Tibial artery (tissue), 4 donors: ENCODE results near the gene CFAP68.

ENCODE experiments used
- DNase-seq, 2 donors: peaks; one replicate each; pipeline ENCODE4 v3.0.0-alpha.2; 2019
- H3K27ac ChIP-seq, 2 donors: fragments of 200-600 bp; sonication (generic) in 1 of 2; 1 replicate in 1 of 2; 2 replicates in 1 of 2; pipeline ENCODE4 v1.5.1; 2018 to 2019; ENCODE audit warnings: mild to moderate bottlenecking in 1 of 2
- H3K27me3 ChIP-seq, 2 donors: fragments of 200-600 bp; sonication (generic) in 1 of 2; one replicate each; pipeline versions ENCODE4 v1.5.1 to v1.6.0; 2016 to 2019
- H3K36me3 ChIP-seq, 3 donors: fragments of 200-600 bp; sonication (generic) in 2 of 3; one replicate each; pipeline ENCODE4 v1.5.1; 2016 to 2019; ENCODE audit warnings: mild to moderate bottlenecking in 2 of 3
- H3K4me1 ChIP-seq, 4 donors: fragments of 200-600 bp; sonication (generic) in 2 of 4; 1 replicate in 3 of 4; 2 replicates in 1 of 4; pipeline ENCODE4 v1.5.1; 2016 to 2019
- H3K4me3 ChIP-seq, 2 donors: fragments of 200-600 bp; sonication (generic) in 1 of 2; 1 replicate in 1 of 2; 2 replicates in 1 of 2; pipeline ENCODE4 v1.5.1; 2018 to 2019; ENCODE audit warnings: mild to moderate bottlenecking in 2 of 2
- H3K9me3 ChIP-seq, 3 donors: fragments of 200-600 bp; sonication (generic) in 1 of 3; one replicate each; pipeline ENCODE4 v1.5.1; 2016 to 2019
- CTCF ChIP-seq, 2 experiments: fragments of 200-600 bp in 1 of 2; fragments of 450-650 bp in 1 of 2; IDR thresholded peaks; one replicate each; pipeline ENCODE4 v1.5.1; 2017 to 2019; ENCODE audit warnings: antibody characterized with exemption in 2 of 2, mild to moderate bottlenecking in 1 of 2, moderate library complexity in 1 of 2
- intact Hi-C: fragments of 100-400 bp; cut with DNase I; formaldehyde crosslinking; loops from one replicate; pipeline ENCODE4 v1.15.0; 2023; ENCODE audit warnings: low total_unique reads

CFAP68 gene

GRCh38 chr11:111836721-111837120, 42.6 kb upstream of the CFAP68 start:
- intact Hi-C loops = no loop called here
- H3K9me3 ChIP-seq = no peaks in the 10 kb centered on the region
- no peak overlapping the region for H3K4me3 ChIP-seq
- TF ChIP-seq CTCF (IDR thresholded peaks at IDR 0.05) = no peak
- no peak for DNase-seq
- peaks cover 0 to 9% (median 0%) of the 10 kb centered on the region in 4 donors for H3K4me1 ChIP-seq
- H3K27ac ChIP-seq = no peak overlapping the region
- H3K36me3 ChIP-seq = peaks cover 21 to 53% (median 45%) of the 10 kb centered on the region in 3 donors
- H3K27me3 ChIP-seq = no peaks in the 10 kb centered on the region

GRCh38 chr11:111837366-111837891, 41.9 kb upstream of the CFAP68 start:
- Histone ChIP-seq H3K9me3 (no peaks in the 10 kb centered on the region), H3K36me3 (peaks cover 21 to 53% (median 40%) of the 10 kb centered on the region in 3 donors), H3K27ac (no peak overlapping the region), H3K4me3 (no peak overlapping the region), H3K27me3 (no peaks in the 10 kb centered on the region), H3K4me1 (peaks cover 0 to 11% (median 0%) of the 10 kb centered on the region in 4 donors)
- no peak for DNase-seq
- no peak for TF ChIP-seq CTCF (IDR thresholded peaks at IDR 0.05)
- intact Hi-C loops = no loop called here

GRCh38 chr11:111838054-111838453, 41.3 kb upstream of the CFAP68 start:
- intact Hi-C loops = no loop called here
- H3K4me3 ChIP-seq = no peak overlapping the region
- no peak for DNase-seq
- no peaks in the 10 kb centered on the region for H3K9me3 ChIP-seq
- no peaks in the 10 kb centered on the region for H3K27me3 ChIP-seq
- peaks cover 21 to 53% (median 41%) of the 10 kb centered on the region in 3 donors for H3K36me3 ChIP-seq
- no peak overlapping the region for H3K27ac ChIP-seq
- peaks cover 0 to 11% (median 0%) of the 10 kb centered on the region in 4 donors for H3K4me1 ChIP-seq
- TF ChIP-seq CTCF (IDR thresholded peaks at IDR 0.05) = no peak

GRCh38 chr11:111840143-111840542, 39.2 kb upstream of the CFAP68 start:
- TF ChIP-seq CTCF (IDR thresholded peaks at IDR 0.05) = no peak
- peaks cover 31 to 56% (median 43%) of the 10 kb centered on the region in 3 donors for H3K36me3 ChIP-seq
- H3K27ac ChIP-seq = no peak overlapping the region

GRCh38 chr11:111841370-111842053, 37.8 kb upstream of the CFAP68 start:
- Histone ChIP-seq H3K36me3 (peaks cover 30 to 54% (median 36%) of the 10 kb centered on the region in 3 donors), H3K27ac (peak overlapping the region in 1 of 2 donors; percentile 19), H3K4me3 (no peak overlapping the region), H3K27me3 (no peaks in the 10 kb centered on the region), H3K9me3 (no peaks in the 10 kb centered on the region), H3K4me1 (peaks cover 0 to 11% (median 0%) of the 10 kb centered on the region in 4 donors)
- intact Hi-C loops = loop anchor here (5.0 kb wide), 3 partner anchors 64 to 274 kb away; partner anchors contain the start of gene SIK2
- DNase-seq = peak; percentile 91
- TF ChIP-seq CTCF (IDR thresholded peaks at IDR 0.05) = peak; percentile 81 to 88

More at GRCh38 chr11:111840143-111840542, 39.2 kb upstream of the CFAP68 start:
- DNase-seq = no peak
- H3K4me1 ChIP-seq = peaks cover 0 to 11% (median 0%) of the 10 kb centered on the region in 4 donors
- H3K9me3 ChIP-seq = no peaks in the 10 kb centered on the region
- H3K27me3 ChIP-seq = no peaks in the 10 kb centered on the region
- H3K4me3 ChIP-seq = no peak overlapping the region
- intact Hi-C loops = loop anchor here (5.0 kb wide), 3 partner anchors 63 to 273 kb away; partner anchors contain the start of gene SIK2
